Left renal pelvis (tissue), 4 donors: ENCODE data around the gene GPC2. TPM values are rescaled to one million over a fixed set of nuclear protein-coding genes. Genes with fewer than 3 reads are reported as not detected.

Source experiments
- DNase-seq, 4 donors: peaks; one replicate each; pipeline ENCODE4 v3.0.0-alpha.2; 2013; ENCODE audit warnings: low read depth in 4 of 4, low spot score in 3 of 4
- polyA plus RNA-seq, 4 donors: library from polyadenylated mRNA; unstranded; fragments of 120-200 nt; gene quantifications; one replicate each; pipeline ENCODE4 v1.2.1, GENCODE V29; 2013; ENCODE audit not compliant: insufficient read length in 4 of 4

The GPC2 gene
- polyA plus RNA-seq, 4 donors = 6.4 to 18.3 (median 8.8) TPM

DNA sequence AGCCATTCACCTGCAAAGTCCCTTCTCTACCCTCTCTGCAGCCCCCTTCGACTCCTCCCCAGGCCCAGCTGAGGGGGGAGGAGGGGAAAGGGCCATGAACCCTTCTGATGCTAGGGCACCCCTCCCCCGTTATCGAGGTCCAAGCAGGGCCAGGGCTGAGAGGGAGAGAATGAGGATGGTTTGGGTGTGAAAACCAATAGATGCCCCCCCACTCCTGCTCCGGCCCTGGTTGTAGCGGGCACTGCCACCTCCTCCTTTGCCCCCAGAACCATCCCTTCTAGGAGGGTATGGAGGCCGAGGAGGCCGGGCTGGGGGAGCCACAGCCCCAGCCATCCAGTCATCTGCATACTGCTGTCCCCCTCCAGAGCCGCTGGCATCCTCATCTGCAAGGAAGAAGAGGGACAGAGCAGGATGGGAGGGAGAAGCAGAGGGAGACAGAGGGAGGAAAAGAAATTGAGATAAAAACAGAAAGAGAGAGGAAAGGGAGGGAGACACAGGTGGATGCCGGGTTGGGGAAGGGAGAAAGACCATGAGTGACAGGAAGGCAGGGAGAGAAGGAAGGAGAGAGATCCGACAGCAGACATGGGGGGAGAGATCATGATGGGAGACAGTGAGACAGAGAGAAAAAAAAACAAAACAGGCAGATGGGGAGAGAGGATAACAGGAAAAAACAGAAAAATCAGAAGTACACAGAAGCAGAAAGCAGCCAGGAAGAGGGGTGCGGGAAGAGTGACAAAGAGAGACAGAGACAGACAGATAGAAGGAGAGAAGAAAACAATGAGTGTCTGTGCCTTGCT, 6.9 kb downstream of the GPC2 start:
- no peak for DNase-seq

DNA sequence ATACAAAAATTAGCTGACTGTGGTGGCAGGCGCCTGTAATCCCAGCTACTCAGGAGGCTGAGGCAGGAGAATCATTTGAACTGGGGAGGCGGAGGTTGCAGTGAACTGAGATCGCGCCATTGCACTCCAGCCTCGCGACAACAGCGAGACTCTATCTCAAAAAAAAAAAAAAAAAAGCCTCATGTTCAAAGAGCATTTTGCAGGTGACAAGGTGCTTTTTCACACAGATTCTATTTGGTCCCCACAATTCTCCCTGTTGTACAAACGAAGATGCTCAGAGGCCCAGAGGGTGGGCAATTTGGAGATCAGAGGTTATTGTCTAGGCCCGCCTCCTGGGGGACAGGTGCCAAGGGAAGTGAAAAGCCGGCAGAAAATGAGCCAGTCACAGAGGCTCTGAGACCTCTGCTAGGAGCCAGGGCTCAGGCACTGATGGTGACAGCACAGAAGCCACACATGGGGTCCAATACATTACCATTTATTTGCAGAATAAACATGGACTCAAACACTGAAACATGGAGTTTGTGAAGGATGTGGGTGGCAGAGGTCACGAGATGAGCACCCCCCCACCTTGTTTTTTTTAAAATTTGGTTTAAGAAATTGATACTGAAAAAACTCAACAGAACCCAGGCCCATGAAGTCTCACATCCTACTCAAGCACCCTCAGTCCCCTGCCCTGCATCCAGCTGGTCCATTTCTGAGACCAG, 7.9 kb downstream of the GPC2 start:
- DNase-seq = no peak

- DNase-seq = no peak
Measured at GRCh38 chr7:100167912-100168323, 9.3 kb downstream of the GPC2 start.

- DNase-seq = no peak
Measured at GRCh38 chr7:100166970-100167911, 9.9 kb downstream of the GPC2 start.

- no peak for DNase-seq
Measured at GRCh38 chr7:100166317-100166940, 10.8 kb downstream of the GPC2 start.

GRCh38 chr7:100163871-100164270, 13.3 kb downstream of the GPC2 start:
- DNase-seq = no peak

- no peak for DNase-seq
Measured at GRCh38 chr7:100163006-100163531, 14.1 kb downstream of the GPC2 start.

- no peak for DNase-seq
Measured at GRCh38 chr7:100160067-100160466, 17.1 kb downstream of the GPC2 start.

GRCh38 chr7:100159099-100159623, 18.0 kb downstream of the GPC2 start:
- no peak for DNase-seq

GRCh38 chr7:100158229-100159098, 18.7 kb downstream of the GPC2 start, which contains the start of gene TRAPPC14:
TSS of gene TRAPPC14 (minus strand) at chr7:100158723. CDS start at chr7:100158499, 224 bp downstream.
- DNase-seq = peak in 3 of 4 donors; percentile 81 to 87 (median 82)

- no peak for DNase-seq
Measured at GRCh38 chr7:100157334-100158228, 19.6 kb downstream of the GPC2 start.

DNA sequence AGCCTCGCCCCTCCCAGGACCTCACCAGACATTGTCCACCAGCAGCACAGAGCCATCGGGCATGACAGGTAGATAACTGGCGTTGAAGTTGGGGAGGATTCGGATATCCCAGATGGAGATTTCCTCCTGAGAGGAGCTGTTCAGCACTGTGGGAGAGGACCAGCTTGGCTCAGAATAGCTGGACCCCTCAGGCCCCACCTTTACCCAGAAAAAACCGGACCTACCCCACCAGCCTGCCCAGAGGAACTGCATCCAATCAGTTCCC, 20.2 kb downstream of the GPC2 start:
- no peak for DNase-seq

DNA sequence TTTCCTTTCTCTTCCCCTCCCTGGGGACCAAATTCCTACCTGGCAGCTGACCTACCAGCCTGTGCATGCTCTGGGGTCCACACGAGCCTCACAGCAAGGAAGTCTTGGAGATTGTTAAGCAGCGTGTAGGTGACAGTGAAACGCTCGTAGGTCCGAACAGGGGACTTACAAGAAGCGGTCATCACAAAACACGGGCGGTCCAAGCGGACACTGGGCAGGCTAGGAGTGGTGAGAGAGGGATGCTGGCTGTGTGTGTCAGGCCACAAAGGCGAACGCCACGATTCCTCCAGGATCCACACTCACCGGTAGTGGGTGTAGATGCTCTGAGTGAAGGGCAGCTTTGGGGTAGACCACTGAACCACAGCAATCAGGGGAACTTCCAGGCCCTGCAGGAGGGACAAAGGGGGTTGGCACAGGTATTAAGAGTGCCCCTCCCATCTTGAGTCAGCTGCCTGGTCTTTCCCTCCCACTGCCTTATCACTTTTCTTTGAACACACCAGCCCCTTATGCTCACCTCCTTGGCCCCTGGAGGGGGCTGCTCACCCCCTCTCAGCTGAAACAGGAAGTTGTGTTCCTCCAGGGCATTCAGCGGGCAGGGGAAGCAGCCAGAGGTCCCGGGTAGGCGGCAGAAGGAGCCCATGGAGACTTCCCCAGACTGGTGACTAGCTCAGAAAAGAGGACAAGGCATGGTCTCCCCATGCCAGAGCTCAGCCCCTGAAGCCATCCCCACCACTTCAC, 20.7 kb downstream of the GPC2 start:
- DNase-seq = no peak

GRCh38 chr7:100155553-100156317, 21.4 kb downstream of the GPC2 start:
- no peak for DNase-seq

DNA sequence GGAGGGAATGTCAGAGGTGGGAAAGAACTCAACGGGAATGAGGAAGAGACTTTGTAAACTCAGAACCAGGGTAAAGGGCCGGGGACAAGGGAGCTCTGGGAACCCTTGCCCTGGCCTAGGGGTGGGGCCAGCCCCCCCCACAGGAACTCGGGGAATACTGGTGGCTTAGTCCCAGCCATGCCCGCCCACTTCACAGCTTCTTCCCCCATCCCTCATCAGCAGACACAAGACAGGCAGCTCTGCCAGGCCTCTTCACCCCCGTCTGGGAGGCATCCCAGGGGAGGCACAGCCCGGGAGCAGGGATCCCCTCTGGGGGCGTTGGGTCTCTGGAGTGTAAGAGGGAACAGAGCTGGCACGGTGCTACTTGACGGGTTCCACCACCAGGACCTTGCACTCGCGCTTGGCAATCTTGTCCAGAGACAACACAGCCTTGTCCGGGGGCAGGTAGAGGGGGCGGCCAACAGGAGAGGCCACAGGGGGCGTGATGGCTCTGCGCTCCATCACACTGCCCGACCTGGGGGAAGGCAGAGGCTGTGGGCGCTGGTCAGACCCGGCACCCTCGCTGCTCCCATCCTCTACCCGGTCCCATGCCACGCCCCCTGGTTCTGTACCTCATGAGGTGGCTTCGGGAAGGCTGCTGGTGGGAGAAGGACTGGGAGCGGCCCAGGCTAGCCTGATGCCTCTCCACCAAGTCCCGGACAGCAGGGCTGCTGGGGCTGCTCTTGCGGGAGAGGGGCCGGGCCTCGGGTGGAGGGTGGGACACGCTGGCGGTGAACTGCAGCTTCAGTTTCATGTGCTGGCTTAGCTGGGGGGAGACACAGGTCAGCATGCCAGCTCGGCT, 22.3 kb downstream of the GPC2 start:
- DNase-seq = no peak
